ENCODE data around the gene SLC12A1. TPM values are rescaled to one million over a fixed set of nuclear protein-coding genes. Genes with fewer than 3 reads are reported as not detected.

The SLC12A1 gene
- total RNA-seq, 4 donors from 2014 or later: not detected

GRCh38 chr15:48267766-48268165 is 61.7 kb downstream of the SLC12A1 start:
- TF ChIP-seq CTCF (IDR thresholded peaks at IDR 0.05) (no peak), POLR2A (IDR thresholded peaks at IDR 0.05) (no peak)
- intact Hi-C loops (cut with DNase I): no loop called here
- no peak overlapping the region for H3K27ac ChIP-seq
- DNase-seq: no peak
- no peaks in the 10 kb centered on the region for H3K4me1 ChIP-seq
- no peaks in the 10 kb centered on the region for H3K9me3 ChIP-seq
- no peaks in the 10 kb centered on the region for H3K36me3 ChIP-seq
- H3K27me3 ChIP-seq: peaks cover 0 to 10% (median 0%) of the 10 kb centered on the region in 4 donors
- no peak overlapping the region for H3K4me3 ChIP-seq
- 58 to 79% methylated on average over 3 of the region's 3 CpGs for WGBS, 2 donors

- intact Hi-C loops (cut with DNase I): no loop called here
- TF ChIP-seq CTCF (IDR thresholded peaks at IDR 0.05): no peak
- no peak for TF ChIP-seq POLR2A (IDR thresholded peaks at IDR 0.05)
These were observed 66.9 kb downstream of the SLC12A1 start for GRCh38 chr15:48273049-48273448.

GRCh38 chr15:48278666-48279065 is 72.6 kb downstream of the SLC12A1 start:
- Histone ChIP-seq H3K27me3 (no peaks in the 10 kb centered on the region), H3K9me3 (no peaks in the 10 kb centered on the region), H3K4me3 (no peak overlapping the region), H3K36me3 (no peaks in the 10 kb centered on the region), H3K4me1 (no peaks in the 10 kb centered on the region), H3K27ac (no peak overlapping the region)
- intact Hi-C loops (cut with DNase I): no loop called here
- no peak for DNase-seq
- TF ChIP-seq POLR2A (IDR thresholded peaks at IDR 0.05) (no peak), CTCF (IDR thresholded peaks at IDR 0.05) (no peak)

More at GRCh38 chr15:48273049-48273448, 66.9 kb downstream of the SLC12A1 start:
- no peak for DNase-seq
- 77 to 83% methylated on average over 4 of the region's 4 CpGs for WGBS, 2 donors
- H3K9me3 ChIP-seq: no peaks in the 10 kb centered on the region
- H3K4me3 ChIP-seq: no peak overlapping the region
- H3K36me3 ChIP-seq: no peaks in the 10 kb centered on the region
- no peaks in the 10 kb centered on the region for H3K4me1 ChIP-seq
- H3K27me3 ChIP-seq: peaks cover 0 to 7% (median 0%) of the 10 kb centered on the region in 4 donors
- H3K27ac ChIP-seq: no peak overlapping the region

- no peaks in the 10 kb centered on the region for H3K4me1 ChIP-seq
- intact Hi-C loops (cut with DNase I): loop anchor here (10.0 kb wide), 1 partner anchor 1085 kb away; no protein-coding TSS in a partner anchor
- DNase-seq: no peak
- TF ChIP-seq POLR2A (IDR thresholded peaks at IDR 0.05) (no peak), CTCF (IDR thresholded peaks at IDR 0.05) (no peak)
- H3K9me3 ChIP-seq: no peaks in the 10 kb centered on the region
- no peak overlapping the region for H3K4me3 ChIP-seq
- 42 to 58% methylated on average over 1 of the region's 1 CpG for WGBS, 2 donors
- H3K36me3 ChIP-seq: no peaks in the 10 kb centered on the region
- no peaks in the 10 kb centered on the region for H3K27me3 ChIP-seq
- H3K27ac ChIP-seq: no peak overlapping the region
These were observed 73.5 kb downstream of the SLC12A1 start for GRCh38 chr15:48279608-48280007.

GRCh38 chr15:48281674-48282073 is 75.6 kb downstream of the SLC12A1 start:
- Histone ChIP-seq H3K27ac (no peak overlapping the region), H3K4me3 (no peak overlapping the region), H3K36me3 (no peaks in the 10 kb centered on the region), H3K27me3 (peaks cover 0 to 7% (median 0%) of the 10 kb centered on the region in 4 donors), H3K4me1 (peaks cover 0 to 8% (median 4%) of the 10 kb centered on the region in 3 donors), H3K9me3 (no peaks in the 10 kb centered on the region)
- no peak for DNase-seq
- intact Hi-C loops (cut with DNase I): loop anchor here (10.0 kb wide), 1 partner anchor 1087 kb away; no protein-coding TSS in a partner anchor
- TF ChIP-seq POLR2A (IDR thresholded peaks at IDR 0.05): no peak
- no peak for TF ChIP-seq CTCF (IDR thresholded peaks at IDR 0.05)
- 64 to 69% methylated on average over 4 of the region's 4 CpGs for WGBS, 2 donors
